Caco-2 (cell line): ENCODE results near the gene UBE2Q1. TPM values are rescaled to one million over a fixed set of nuclear protein-coding genes. Genes with fewer than 3 reads are reported as not detected.

Experiments used
- BruUV-seq: library from RNA; stranded (reverse); fragments of 400-500 nt; replicated peaks from 2 replicates; lab custom pipeline; 2021; lab: Mats Ljungman, UMichigan
- CTCF ChIA-PET: fragments of 300-600 bp; sonication (Branson Sonifier 250); formaldehyde crosslinking; loops from one replicate; lab custom pipeline; 2022; ENCODE audit warnings: antibody characterized with exemption; lab: Charles Lee
- POLR2A ChIA-PET: fragments of 300-600 bp; sonication (Branson Sonifier 250); formaldehyde crosslinking; loops from one replicate; lab custom pipeline; 2022; ENCODE audit warnings: antibody characterized with exemption; lab: Charles Lee
- DNase-seq, 2 experiments: peaks; one replicate each; pipeline versions ENCODE4 v3.0.0 to v3.0.0-alpha.2; 2020 to 2022
- H3K27me3 ChIP-seq: replicated peaks from 2 replicates; pipeline ENCODE4 v1.6.0; 2011; ENCODE audit warnings: low read length; ENCODE audit not compliant: control insufficient read depth, insufficient read depth
- H3K36me3 ChIP-seq: 2 replicates; pipeline ENCODE4 v1.5.1; 2011; ENCODE audit warnings: low read length; ENCODE audit not compliant: control insufficient read depth, insufficient read depth
- H3K4me1 ChIP-seq: fragments of 250-450 bp; sonication (Bioruptor Pico); 2 replicates; pipeline ENCODE4 v1.5.1; 2020; ENCODE audit warnings: mild to moderate bottlenecking
- H3K4me3 ChIP-seq: 2 replicates; pipeline ENCODE4 v1.5.1; 2011; ENCODE audit warnings: low read depth, mild to moderate bottlenecking, control low read depth, low read length
- H3K9me3 ChIP-seq: fragments of 250-450 bp; sonication (Bioruptor Pico); 2 replicates; pipeline ENCODE4 v1.5.1; 2020; ENCODE audit warnings: mild to moderate bottlenecking, moderate library complexity
- H3K27ac Mint-ChIP-seq: one replicate; pipeline ENCODE4 v1.8.0; 2022; ENCODE audit warnings: mixed read lengths; ENCODE audit not compliant: unreplicated experiment
- H3K27me3 Mint-ChIP-seq: one replicate; pipeline ENCODE4 v1.8.0; 2022; ENCODE audit warnings: mixed read lengths; ENCODE audit not compliant: insufficient read depth, unreplicated experiment
- H3K36me3 Mint-ChIP-seq: one replicate; pipeline ENCODE4 v1.8.0; 2022; ENCODE audit warnings: mild to moderate bottlenecking, mixed read lengths; ENCODE audit not compliant: insufficient read depth, unreplicated experiment
- H3K4me1 Mint-ChIP-seq: one replicate; pipeline ENCODE4 v1.8.0; 2022; ENCODE audit warnings: low read depth, mixed read lengths; ENCODE audit not compliant: unreplicated experiment
- H3K4me3 Mint-ChIP-seq: one replicate; pipeline ENCODE4 v1.8.0; 2022; ENCODE audit warnings: mild to moderate bottlenecking, moderate library complexity, mixed read lengths; ENCODE audit not compliant: unreplicated experiment
- H3K9me3 Mint-ChIP-seq: one replicate; pipeline ENCODE4 v1.8.0; 2022; ENCODE audit warnings: mixed read lengths; ENCODE audit not compliant: unreplicated experiment
- intact Hi-C: fragments of 100-400 bp; cut with micrococcal nuclease; formaldehyde crosslinking; loops from one replicate; pipeline ENCODE4 v1.10.0; 2022; ENCODE audit not compliant: unreplicated experiment
- total RNA-seq: library from RNA; stranded (reverse); gene quantifications from 2 replicates; pipeline ENCODE4 v1.2.3, GENCODE V29; 2022
- TF ChIP-seq, protein P1 (sequence below), 2 experiments: fragments of 200-600 bp in 1 of 2; IDR thresholded peaks; 1 replicate in 1 of 2; 2 replicates in 1 of 2; pipeline versions ENCODE4 v1.5.1 to v1.8.0; 2011 to 2022; ENCODE audit warnings: antibody characterized with exemption in 1 of 2, control low read depth in 1 of 2, inconsistent platforms in 1 of 2, low read depth in 1 of 2, low read length in 1 of 2, mild to moderate bottlenecking in 1 of 2, moderate library complexity in 1 of 2; ENCODE audit not compliant: insufficient read depth in 1 of 2, severe bottlenecking in 1 of 2, unreplicated experiment in 1 of 2

The UBE2Q1 gene
- total RNA-seq, 1 experiment from 2014 or later = 93.2 TPM

DNA sequence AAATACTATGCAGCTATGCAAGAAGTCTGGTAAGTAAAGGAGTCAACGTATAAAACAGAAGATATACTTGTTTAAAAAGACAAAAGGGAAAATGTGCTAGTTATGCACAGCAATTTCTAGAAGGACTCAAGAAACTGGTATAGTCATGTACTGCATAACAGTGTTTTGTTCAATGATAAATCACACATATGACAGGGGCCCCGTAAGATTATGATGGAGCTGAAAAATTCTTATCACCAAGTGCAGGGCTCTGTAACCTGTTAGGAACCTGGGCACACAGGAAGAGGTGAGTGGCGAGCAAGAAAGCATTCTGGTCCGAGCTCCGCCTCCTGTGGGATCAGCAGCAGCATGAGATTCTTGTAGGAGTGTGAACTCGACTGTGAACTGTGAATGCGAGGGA lies 36.3 kb upstream of the UBE2Q1 start:
- Histone ChIP-seq H3K27me3 (no peaks in the 10 kb centered on the region), H3K36me3 (peaks cover 7% of the 10 kb centered on the region; the same call in 1 of the 2 replicates), H3K4me3 (no peak overlapping the region), H3K9me3 (no peaks in the 10 kb centered on the region), H3K4me1 (no peaks in the 10 kb centered on the region)
- BruUV-seq = no TSS peak
- intact Hi-C loops = no loop called here
- peaks cover 78% of the 10 kb centered on the region for H3K36me3 Mint-ChIP-seq
- CTCF ChIA-PET = interaction anchor here (0.8 kb wide), 1 partner anchor 12 kb away, joined by 3 read pairs; no protein-coding TSS in a partner anchor
- H3K4me3 Mint-ChIP-seq = no peak overlapping the region
- no peak for DNase-seq
- no peaks in the 10 kb centered on the region for H3K27me3 Mint-ChIP-seq
- H3K4me1 Mint-ChIP-seq = no peaks in the 10 kb centered on the region
- no peaks in the 10 kb centered on the region for H3K9me3 Mint-ChIP-seq
- no peak overlapping the region for H3K27ac Mint-ChIP-seq
- POLR2A ChIA-PET = no interaction called here
- TF ChIP-seq, protein P1, sequence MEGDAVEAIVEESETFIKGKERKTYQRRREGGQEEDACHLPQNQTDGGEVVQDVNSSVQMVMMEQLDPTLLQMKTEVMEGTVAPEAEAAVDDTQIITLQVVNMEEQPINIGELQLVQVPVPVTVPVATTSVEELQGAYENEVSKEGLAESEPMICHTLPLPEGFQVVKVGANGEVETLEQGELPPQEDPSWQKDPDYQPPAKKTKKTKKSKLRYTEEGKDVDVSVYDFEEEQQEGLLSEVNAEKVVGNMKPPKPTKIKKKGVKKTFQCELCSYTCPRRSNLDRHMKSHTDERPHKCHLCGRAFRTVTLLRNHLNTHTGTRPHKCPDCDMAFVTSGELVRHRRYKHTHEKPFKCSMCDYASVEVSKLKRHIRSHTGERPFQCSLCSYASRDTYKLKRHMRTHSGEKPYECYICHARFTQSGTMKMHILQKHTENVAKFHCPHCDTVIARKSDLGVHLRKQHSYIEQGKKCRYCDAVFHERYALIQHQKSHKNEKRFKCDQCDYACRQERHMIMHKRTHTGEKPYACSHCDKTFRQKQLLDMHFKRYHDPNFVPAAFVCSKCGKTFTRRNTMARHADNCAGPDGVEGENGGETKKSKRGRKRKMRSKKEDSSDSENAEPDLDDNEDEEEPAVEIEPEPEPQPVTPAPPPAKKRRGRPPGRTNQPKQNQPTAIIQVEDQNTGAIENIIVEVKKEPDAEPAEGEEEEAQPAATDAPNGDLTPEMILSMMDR (IDR thresholded peaks at IDR 0.05; ENCODE audit: insufficient read depth in 1 of 2, low read depth in 1 of 2, low read length in 1 of 2, severe bottlenecking in 1 of 2, unreplicated experiment in 1 of 2) = no peak

DNA sequence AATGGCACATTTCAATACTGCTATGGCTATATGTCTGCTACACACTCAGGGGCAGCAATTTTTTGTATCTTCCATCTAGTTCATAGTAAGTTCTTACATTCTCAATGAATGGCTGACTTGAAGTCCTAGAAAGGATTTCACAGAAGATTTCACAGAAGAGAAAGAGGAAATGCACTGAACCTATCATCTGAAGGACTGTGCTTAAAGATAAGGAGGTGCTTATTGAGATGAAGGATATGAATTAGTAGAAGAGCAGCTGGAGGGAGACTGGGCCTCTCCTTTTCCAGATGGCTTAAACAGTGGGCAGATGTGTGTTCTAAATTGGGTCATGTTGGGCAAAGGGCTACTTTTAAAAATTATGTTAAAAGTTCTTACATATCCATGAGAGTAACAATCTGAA lies 34.9 kb upstream of the UBE2Q1 start:
- POLR2A ChIA-PET = no interaction called here
- peaks cover 7% of the 10 kb centered on the region; the same call in 1 of the 2 replicates for H3K36me3 ChIP-seq
- H3K9me3 Mint-ChIP-seq = no peaks in the 10 kb centered on the region

DNA sequence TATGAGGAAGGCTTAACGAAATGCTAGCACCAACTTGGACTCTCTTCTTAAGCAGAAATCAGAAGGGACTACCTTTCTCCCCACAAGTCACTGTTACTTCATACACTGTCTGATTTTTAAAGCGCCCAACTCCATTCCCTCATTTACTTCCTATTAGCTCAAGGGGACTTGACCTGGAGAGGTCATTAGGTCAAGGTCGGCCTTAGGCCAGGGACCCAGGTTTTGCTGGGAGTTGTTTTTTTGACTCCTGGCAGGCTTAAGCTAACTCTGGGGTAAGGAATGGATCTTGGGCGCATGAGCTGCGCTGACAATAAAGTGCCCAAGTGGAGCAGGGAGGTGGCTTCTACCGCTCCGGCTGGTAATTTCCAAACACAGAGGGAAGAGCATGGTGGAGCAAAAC lies 32.7 kb upstream of the UBE2Q1 start:
- no peaks in the 10 kb centered on the region for H3K9me3 ChIP-seq
- no peaks in the 10 kb centered on the region for H3K9me3 Mint-ChIP-seq
- H3K36me3 ChIP-seq = peaks cover 7% of the 10 kb centered on the region; the same call in 1 of the 2 replicates
- H3K4me1 Mint-ChIP-seq = no peaks in the 10 kb centered on the region
- no peaks in the 10 kb centered on the region for H3K27me3 ChIP-seq
- no peaks in the 10 kb centered on the region for H3K4me1 ChIP-seq
- TF ChIP-seq, protein P1 (IDR thresholded peaks at IDR 0.05; ENCODE audit: insufficient read depth in 1 of 2, low read depth in 1 of 2, low read length in 1 of 2, severe bottlenecking in 1 of 2, unreplicated experiment in 1 of 2) = no peak
- CTCF ChIA-PET = no interaction called here
- H3K4me3 Mint-ChIP-seq = no peak overlapping the region
- no peak overlapping the region for H3K27ac Mint-ChIP-seq
- no peak overlapping the region for H3K4me3 ChIP-seq
- no TSS peak for BruUV-seq
- POLR2A ChIA-PET = no interaction called here
- DNase-seq = no peak
- H3K36me3 Mint-ChIP-seq = peaks cover 82% of the 10 kb centered on the region
- intact Hi-C loops = no loop called here
- no peaks in the 10 kb centered on the region for H3K27me3 Mint-ChIP-seq

More for the DNA sequence above, 34.9 kb upstream of the UBE2Q1 start:
- intact Hi-C loops = no loop called here
- TF ChIP-seq, protein P1 (IDR thresholded peaks at IDR 0.05; ENCODE audit: insufficient read depth in 1 of 2, low read depth in 1 of 2, low read length in 1 of 2, severe bottlenecking in 1 of 2, unreplicated experiment in 1 of 2) = no peak
- Histone ChIP-seq H3K4me3 (no peak overlapping the region), H3K27me3 (no peaks in the 10 kb centered on the region), H3K9me3 (no peaks in the 10 kb centered on the region), H3K4me1 (no peaks in the 10 kb centered on the region)
- no peak overlapping the region for H3K27ac Mint-ChIP-seq
- H3K27me3 Mint-ChIP-seq = no peaks in the 10 kb centered on the region
- H3K4me1 Mint-ChIP-seq = no peaks in the 10 kb centered on the region
- BruUV-seq = no TSS peak
- CTCF ChIA-PET = no interaction called here
- H3K4me3 Mint-ChIP-seq = no peak overlapping the region
- no peak for DNase-seq
- H3K36me3 Mint-ChIP-seq = peaks cover 81% of the 10 kb centered on the region
